Amniotic epithelial cell (primary cell): ENCODE results near the gene ANO1.

Experiments
- DNase-seq: peaks from one replicate; pipeline ENCODE4 v3.0.0-alpha.2; 2010; ENCODE audit warnings: low read depth

ANO1 gene

GRCh38 chr11:70164705-70165104 is 86.6 kb downstream of the ANO1 start:
- no peak for DNase-seq

GRCh38 chr11:70167120-70167519 is 89.0 kb downstream of the ANO1 start:
- DNase-seq: no peak

GRCh38 chr11:70167723-70168404 is 89.7 kb downstream of the ANO1 start:
- DNase-seq: no peak

- DNase-seq: no peak
Observed at GRCh38 chr11:70168405-70168754, 90.3 kb downstream of the ANO1 start.

GRCh38 chr11:70169127-70169526 is 91.0 kb downstream of the ANO1 start:
- DNase-seq: no peak

GRCh38 chr11:70169632-70170031 is 91.5 kb downstream of the ANO1 start:
- no peak for DNase-seq

GRCh38 chr11:70170596-70171210 is 92.6 kb downstream of the ANO1 start:
- DNase-seq: no peak

- DNase-seq: peak; percentile 20
Observed at GRCh38 chr11:70173018-70173417, 94.9 kb downstream of the ANO1 start.

GRCh38 chr11:70174547-70175235 is 96.6 kb downstream of the ANO1 start:
- DNase-seq: no peak

- no peak for DNase-seq
Observed at GRCh38 chr11:70175236-70175698, 97.2 kb downstream of the ANO1 start.

GRCh38 chr11:70176940-70177689 is 99.0 kb downstream of the ANO1 start:
- no peak for DNase-seq

- DNase-seq: no peak
Observed at GRCh38 chr11:70180906-70181305, 102.8 kb downstream of the ANO1 start.

GRCh38 chr11:70182266-70182665 is 104.1 kb downstream of the ANO1 start:
- DNase-seq: no peak

- DNase-seq: no peak
Observed at GRCh38 chr11:70183032-70183431, 104.9 kb downstream of the ANO1 start.

GRCh38 chr11:70183483-70184176 is 105.5 kb downstream of the ANO1 start:
- no peak for DNase-seq

- DNase-seq: no peak
Observed at GRCh38 chr11:70184396-70184795, 106.3 kb downstream of the ANO1 start.

- DNase-seq: no peak
Observed at GRCh38 chr11:70185348-70186055, 107.4 kb downstream of the ANO1 start.

GRCh38 chr11:70186420-70186819 is 108.3 kb downstream of the ANO1 start:
- DNase-seq: no peak

GRCh38 chr11:70186936-70187335 is 108.8 kb downstream of the ANO1 start:
- no peak for DNase-seq

- no peak for DNase-seq
Observed at GRCh38 chr11:70187771-70188170, 109.7 kb downstream of the ANO1 start.

GRCh38 chr11:70189622-70190021 is 111.5 kb downstream of the ANO1 start:
- no peak for DNase-seq
